Transverse colon (tissue), 4 donors: ENCODE measurements around the gene NPAS1. TPM values are rescaled to one million over a fixed set of nuclear protein-coding genes. Genes with fewer than 3 reads are reported as not detected.

Experiments
- DNase-seq: peaks from one replicate; pipeline ENCODE4 v3.0.0-alpha.2; 2019
- H3K27ac ChIP-seq, 4 donors: fragments of 200-600 bp; sonication (generic); 2 replicates each; pipeline ENCODE4 v1.5.1; 2016 to 2018; ENCODE audit warnings: inconsistent platforms in 4 of 4
- H3K27me3 ChIP-seq: fragments of 200-600 bp; sonication (generic); 2 replicates; pipeline ENCODE4 v1.5.1; 2017; ENCODE audit warnings: inconsistent platforms
- H3K36me3 ChIP-seq, 4 donors: fragments of 200-600 bp; sonication (generic); 2 replicates each; pipeline ENCODE4 v1.5.1; 2017 to 2019; ENCODE audit warnings: inconsistent platforms in 4 of 4
- H3K4me1 ChIP-seq, 4 donors: fragments of 200-600 bp; sonication (generic); 2 replicates each; pipeline ENCODE4 v1.5.1; 2017 to 2020; ENCODE audit warnings: inconsistent platforms in 4 of 4
- H3K4me3 ChIP-seq, 4 donors: fragments of 200-600 bp; sonication (generic); 1 replicate in 1 of 4; 2 replicates in 3 of 4; pipeline versions ENCODE4 v1.5.1 to v1.6.1; 2017 to 2019; ENCODE audit warnings: inconsistent platforms in 4 of 4
- H3K9me3 ChIP-seq, 2 donors: fragments of 200-600 bp; sonication (generic); 2 replicates each; pipeline ENCODE4 v1.5.1; 2017 to 2019; ENCODE audit warnings: inconsistent platforms in 2 of 2
- CTCF ChIP-seq, 5 experiments: fragments of 200-600 bp in 3 of 5; fragments of 450-650 bp in 2 of 5; sonication (generic) in 3 of 5; IDR thresholded peaks; 1 replicate in 2 of 5; 2 replicates in 3 of 5; pipeline ENCODE4 v1.5.1; 2016 to 2017; ENCODE audit warnings: antibody characterized with exemption in 5 of 5, inconsistent platforms in 3 of 5, mild to moderate bottlenecking in 2 of 5, moderate library complexity in 1 of 5
- EP300 ChIP-seq: sonication (generic); formaldehyde crosslinking; IDR thresholded peaks from one replicate; pipeline ENCODE4 v1.6.1; 2017; ENCODE audit warnings: antibody characterized with exemption, low read depth
- POLR2A ChIP-seq: fragments of 450-650 bp; IDR thresholded peaks from one replicate; pipeline ENCODE4 v1.6.1; 2016; ENCODE audit warnings: antibody characterized with exemption, mild to moderate bottlenecking, moderate library complexity
- POLR2AphosphoS5 ChIP-seq, 3 donors: sonication (generic); formaldehyde crosslinking; IDR thresholded peaks; one replicate each; pipeline ENCODE4 v1.6.1; 2016; ENCODE audit warnings: antibody characterized with exemption in 3 of 3
- WGBS, 2 donors: methylation state at CpG; one replicate each; pipeline ENCODE4 v1.1.5; 2018; ENCODE audit warnings: low coverage in 1 of 2; 5-methylcytosine and 5-hydroxymethylcytosine counted together
- in situ Hi-C, 4 donors: fragments of 200-750 bp; cut with MboI; loops; one replicate each; pipeline versions ENCODE4 v1.15.0 to v1.15.1; 2017; ENCODE audit warnings: low sequenced_read_pairs in 3 of 4, low pct_ligation_motif_present in 1 of 4, low pct_unique_long_range_greater_than_20kb in 1 of 4
- intact Hi-C: fragments of 100-400 bp; cut with DNase I; formaldehyde crosslinking; loops from one replicate; pipeline ENCODE4 v1.15.1; 2023; ENCODE audit warnings: low total_unique reads
- total RNA-seq, 4 donors: library from RNA; depleted of rRNA; stranded (reverse); fragments of >200 nt; gene quantifications; one replicate each; pipeline ENCODE4 v1.1.0, GENCODE V29; 2016

Gene NPAS1
- total RNA-seq, 4 donors from 2014 or later = 0.55 to 0.79 TPM; not detected in 2

GRCh38 chr19:47002106-47002766 lies 17.4 kb upstream of the NPAS1 start:
- in situ Hi-C loops = no loop called here
- intact Hi-C loops = no loop called here
- Histone ChIP-seq H3K9me3 (no peaks in the 10 kb centered on the region), H3K27me3 (peaks cover 19% of the 10 kb centered on the region), H3K4me3 (no peak overlapping the region), H3K36me3 (peaks cover 0 to 20% (median 5%) of the 10 kb centered on the region in 4 donors), H3K27ac (no peak overlapping the region), H3K4me1 (peaks cover 0 to 6% (median 4%) of the 10 kb centered on the region in 4 donors)
- 48 to 90% methylated on average over 2 to 22 of the region's 23 CpGs for WGBS, 2 donors
- DNase-seq = peak; percentile 40
- TF ChIP-seq CTCF (IDR thresholded peaks at IDR 0.05) = peak; percentile 12 to 52 (median 34)
- no peak for TF ChIP-seq EP300

GRCh38 chr19:47002853-47003610 lies 16.6 kb upstream of the NPAS1 start:
- intact Hi-C loops (no loop called here), in situ Hi-C loops (no loop called here)
- Histone ChIP-seq H3K36me3 (peaks cover 0 to 20% (median 5%) of the 10 kb centered on the region in 4 donors), H3K27ac (no peak overlapping the region), H3K4me3 (no peak overlapping the region), H3K9me3 (no peaks in the 10 kb centered on the region), H3K4me1 (peaks cover 0 to 6% (median 4%) of the 10 kb centered on the region in 4 donors), H3K27me3 (peaks cover 19% of the 10 kb centered on the region)
- WGBS, 2 donors = 74 to 100% methylated on average over 1 to 26 of the region's 26 CpGs
- TF ChIP-seq POLR2AphosphoS5 (IDR thresholded peaks at IDR 0.05) (no peak), CTCF (IDR thresholded peaks at IDR 0.05) (no peak), EP300 (no peak), POLR2A (no peak)
- no peak for DNase-seq

GRCh38 chr19:47003611-47004465 lies 15.8 kb upstream of the NPAS1 start:
- 30% methylated on average over 51 of the region's 51 CpGs; no CpG with 5 or more reads in 1 of the 2 donors for WGBS, 2 donors
- Histone ChIP-seq H3K27ac (no peak overlapping the region), H3K4me1 (peaks cover 0 to 6% (median 4%) of the 10 kb centered on the region in 4 donors), H3K27me3 (peaks cover 19% of the 10 kb centered on the region), H3K36me3 (peaks cover 0 to 20% (median 5%) of the 10 kb centered on the region in 4 donors), H3K4me3 (no peak overlapping the region), H3K9me3 (no peaks in the 10 kb centered on the region)
- TF ChIP-seq POLR2A = no peak
- TF ChIP-seq CTCF (IDR thresholded peaks at IDR 0.05) = no peak
- no peak for TF ChIP-seq EP300
- TF ChIP-seq POLR2AphosphoS5 (IDR thresholded peaks at IDR 0.05) = no peak
- no peak for DNase-seq
- in situ Hi-C loops = no loop called here
- intact Hi-C loops = no loop called here

GRCh38 chr19:47005164-47005641 lies 14.4 kb upstream of the NPAS1 start:
- in situ Hi-C loops (no loop called here), intact Hi-C loops (no loop called here)
- no peak overlapping the region for H3K27ac ChIP-seq
- no peak for DNase-seq
- no peaks in the 10 kb centered on the region for H3K9me3 ChIP-seq
- no peak for TF ChIP-seq CTCF (IDR thresholded peaks at IDR 0.05)
- no peak for TF ChIP-seq POLR2AphosphoS5 (IDR thresholded peaks at IDR 0.05)
- peaks cover 0 to 6% (median 4%) of the 10 kb centered on the region in 4 donors for H3K4me1 ChIP-seq
- H3K36me3 ChIP-seq = peaks cover 0 to 11% (median 0%) of the 10 kb centered on the region in 4 donors
- peaks cover 19% of the 10 kb centered on the region for H3K27me3 ChIP-seq
- H3K4me3 ChIP-seq = no peak overlapping the region
- 86 to 93% methylated on average over 5 to 14 of the region's 15 CpGs for WGBS, 2 donors
